GM19395 (cell line): ENCODE measurements around the gene POU6F1.
"Not testable (repeated sequence)": the region's sequence is repeated elsewhere in the genome, so short reads cannot be mapped to it uniquely, and the experiment has no call there.

Experiments
- ATAC-seq: cut with Tn5 transposase; IDR thresholded peaks from one replicate; pipeline ENCODE4 v1.9.1; 2021; ENCODE audit warnings: mild to moderate bottlenecking, moderate library complexity; ENCODE audit not compliant: unreplicated experiment

POU6F1 gene

DNA sequence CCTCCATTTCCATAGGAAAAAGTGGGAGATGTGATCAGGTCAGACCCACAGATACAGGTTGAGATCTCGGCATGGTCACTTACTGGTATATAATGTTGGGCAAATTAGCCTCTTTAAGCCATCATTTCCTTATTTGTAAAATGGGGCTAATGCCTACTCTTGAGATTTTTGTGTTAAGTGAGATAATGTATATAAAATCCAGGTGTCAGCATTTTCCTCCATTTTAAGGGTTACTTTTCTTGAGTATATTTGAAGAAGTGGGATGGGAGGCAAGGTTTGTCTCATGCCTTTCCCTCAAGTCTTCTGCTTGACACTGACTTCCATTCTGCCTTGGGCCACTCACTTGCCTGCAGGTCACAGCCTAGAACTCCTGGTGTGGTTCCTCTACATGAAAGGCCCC is 10.1 kb upstream of the POU6F1 start:
- ATAC-seq = no peak

DNA sequence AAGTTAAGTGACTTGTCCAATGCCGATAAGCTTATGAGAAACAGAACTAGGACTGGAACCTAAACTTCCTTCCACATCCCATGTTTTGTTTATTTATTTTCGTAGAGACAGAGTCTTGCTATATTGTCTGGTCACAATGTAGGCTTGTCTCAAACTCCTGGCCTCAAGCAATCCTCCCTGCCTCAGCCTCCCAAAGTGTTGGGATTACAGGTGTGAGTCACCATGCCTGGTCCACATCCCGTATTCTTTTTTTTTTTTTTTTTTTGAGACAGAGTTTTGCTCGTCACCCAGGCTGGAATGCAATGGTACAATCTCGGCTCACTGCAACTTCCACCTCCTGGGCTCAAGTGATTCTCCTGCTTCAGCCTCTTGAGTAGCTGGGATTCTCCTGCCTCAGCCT is 9.2 kb upstream of the POU6F1 start:
- not testable (repeated sequence) for ATAC-seq

DNA sequence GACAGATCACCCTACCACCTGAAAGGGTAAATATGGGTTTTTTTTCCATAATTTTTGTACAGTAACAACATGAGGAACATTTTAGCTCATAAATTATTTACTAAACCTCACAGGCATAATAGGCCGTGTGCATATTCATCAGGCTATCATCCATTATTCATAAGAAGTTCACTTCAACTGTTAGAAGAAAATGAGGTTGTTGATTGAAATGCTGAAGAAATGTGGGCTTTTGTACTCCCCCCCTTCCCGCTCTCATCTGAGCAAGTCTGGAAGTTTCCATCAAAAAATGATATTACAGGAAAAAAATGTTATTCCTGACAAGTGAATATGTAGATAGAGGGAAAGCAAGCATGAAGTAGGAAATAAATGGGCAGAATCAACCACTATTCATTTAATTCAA is 7.9 kb upstream of the POU6F1 start:
- no peak for ATAC-seq

DNA sequence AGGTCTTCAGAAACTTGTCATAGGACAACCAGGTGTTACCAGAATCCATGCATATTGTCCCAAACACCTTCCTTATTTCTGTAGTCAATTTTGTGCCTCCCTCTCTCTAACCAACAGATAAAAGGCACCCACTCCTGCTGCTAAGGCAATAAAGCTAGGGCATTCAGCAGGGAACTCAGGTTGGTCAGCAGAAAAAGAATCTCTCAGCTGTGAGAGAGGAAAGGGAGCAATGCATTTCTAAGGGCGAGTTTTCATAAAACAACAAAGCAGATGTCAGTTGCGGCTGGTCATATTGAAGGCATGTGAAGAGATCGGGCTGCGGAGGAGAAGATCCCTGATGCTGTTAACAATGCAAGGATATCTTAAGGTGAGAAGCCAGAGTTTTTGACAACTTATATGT is 7.4 kb upstream of the POU6F1 start:
- no peak for ATAC-seq

DNA sequence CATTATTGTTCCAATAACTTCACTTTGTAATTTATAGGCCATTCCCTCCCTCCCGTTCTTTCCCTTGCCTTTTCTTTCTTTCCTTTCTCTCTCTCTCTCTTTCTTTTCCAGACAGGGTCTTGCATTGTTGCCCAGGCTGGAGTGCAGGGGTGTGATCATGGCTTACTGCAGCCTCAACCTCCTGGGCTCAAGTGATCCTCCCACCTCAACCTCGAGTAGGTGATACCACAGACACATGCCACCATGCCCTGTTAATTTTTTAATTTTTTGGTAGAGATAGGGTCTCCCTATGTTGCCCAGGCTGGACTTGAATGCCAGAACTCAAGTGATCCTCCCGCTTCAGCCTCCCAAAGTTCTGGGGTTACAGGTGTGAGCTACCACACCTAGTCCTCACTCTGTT is 6.8 kb upstream of the POU6F1 start:
- ATAC-seq = no peak

DNA sequence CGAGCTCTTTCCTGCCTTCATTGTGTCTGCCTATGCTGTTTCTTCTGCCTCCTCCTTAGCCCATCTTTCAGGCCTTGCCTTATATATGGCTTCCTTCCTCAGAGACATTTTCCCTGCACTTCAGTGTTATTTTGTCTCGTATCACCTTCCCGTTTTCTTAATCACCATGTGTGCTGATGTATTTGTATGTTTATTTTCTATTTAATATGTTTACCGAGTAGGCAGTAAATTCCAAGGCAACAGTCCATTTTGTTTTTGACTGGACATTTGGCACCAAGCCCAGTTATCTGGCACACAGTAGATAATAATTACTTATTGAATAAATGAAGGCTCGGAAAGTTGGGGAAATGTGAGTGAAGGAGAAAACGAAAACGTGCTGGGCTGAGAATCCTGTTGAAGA is 4.6 kb upstream of the POU6F1 start:
- no peak for ATAC-seq

DNA sequence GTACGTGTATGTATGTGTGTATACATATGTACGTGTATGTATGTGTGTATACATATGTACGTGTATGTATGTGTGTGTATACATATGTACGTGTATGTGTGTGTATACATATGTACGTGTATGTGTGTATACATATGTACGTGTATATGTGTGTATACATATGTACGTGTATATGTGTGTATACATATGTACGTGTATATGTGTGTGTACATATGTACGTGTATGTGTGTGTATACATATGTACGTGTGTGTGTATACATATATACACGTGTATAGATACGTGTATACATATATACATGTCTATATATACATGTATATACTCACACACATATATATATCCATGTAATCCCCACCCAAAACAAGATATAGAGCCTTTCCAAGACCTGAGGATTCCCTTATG is 2.0 kb upstream of the POU6F1 start:
- not testable (repeated sequence) for ATAC-seq

DNA sequence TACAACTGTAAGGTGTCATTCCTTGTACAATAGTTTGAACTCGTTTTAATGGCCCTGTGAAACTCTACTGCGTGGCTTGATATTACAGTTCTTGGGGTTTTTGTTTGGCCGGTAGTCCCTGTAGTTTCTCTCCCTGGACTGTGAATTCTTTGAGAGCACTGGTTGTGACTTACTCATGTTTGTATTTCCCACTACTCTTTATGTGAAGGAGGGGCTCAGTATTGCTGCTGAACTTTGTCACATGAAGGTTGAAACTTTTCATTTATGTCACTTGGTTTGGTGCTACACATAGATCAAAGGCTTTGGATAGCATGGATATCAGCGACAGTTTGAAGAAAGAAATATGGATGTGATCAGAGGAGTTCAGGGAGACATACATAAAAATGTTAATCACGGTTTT is 1.5 kb upstream of the POU6F1 start:
- ATAC-seq = no peak

DNA sequence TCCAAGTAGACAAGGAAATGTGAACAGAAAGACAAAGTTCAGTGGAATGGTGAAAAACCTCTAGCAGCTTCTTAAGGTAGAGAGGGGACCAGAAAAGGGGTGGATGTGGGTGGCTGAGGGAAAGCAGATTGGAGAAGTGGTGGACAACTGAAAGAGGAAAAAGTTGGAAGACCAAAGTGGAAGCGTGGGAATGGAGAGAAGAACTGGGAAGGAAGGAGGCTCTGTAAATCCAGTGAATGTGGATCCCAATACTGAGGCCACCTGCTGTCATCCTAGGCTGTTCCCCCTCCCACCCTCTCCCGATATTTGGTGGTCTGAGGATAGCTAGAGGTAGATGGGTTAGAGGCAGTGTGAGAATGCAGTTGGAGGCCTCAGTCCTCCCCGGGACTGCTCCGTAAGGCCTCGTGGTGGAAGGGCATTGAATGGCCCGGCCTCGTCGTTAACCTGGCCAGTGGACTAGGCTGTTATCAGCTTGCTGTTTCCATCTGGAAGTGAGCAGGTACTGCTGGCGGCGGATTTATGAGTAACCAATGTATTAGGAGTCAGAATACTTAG is 822 bp upstream of the POU6F1 start:
- no peak for ATAC-seq

DNA sequence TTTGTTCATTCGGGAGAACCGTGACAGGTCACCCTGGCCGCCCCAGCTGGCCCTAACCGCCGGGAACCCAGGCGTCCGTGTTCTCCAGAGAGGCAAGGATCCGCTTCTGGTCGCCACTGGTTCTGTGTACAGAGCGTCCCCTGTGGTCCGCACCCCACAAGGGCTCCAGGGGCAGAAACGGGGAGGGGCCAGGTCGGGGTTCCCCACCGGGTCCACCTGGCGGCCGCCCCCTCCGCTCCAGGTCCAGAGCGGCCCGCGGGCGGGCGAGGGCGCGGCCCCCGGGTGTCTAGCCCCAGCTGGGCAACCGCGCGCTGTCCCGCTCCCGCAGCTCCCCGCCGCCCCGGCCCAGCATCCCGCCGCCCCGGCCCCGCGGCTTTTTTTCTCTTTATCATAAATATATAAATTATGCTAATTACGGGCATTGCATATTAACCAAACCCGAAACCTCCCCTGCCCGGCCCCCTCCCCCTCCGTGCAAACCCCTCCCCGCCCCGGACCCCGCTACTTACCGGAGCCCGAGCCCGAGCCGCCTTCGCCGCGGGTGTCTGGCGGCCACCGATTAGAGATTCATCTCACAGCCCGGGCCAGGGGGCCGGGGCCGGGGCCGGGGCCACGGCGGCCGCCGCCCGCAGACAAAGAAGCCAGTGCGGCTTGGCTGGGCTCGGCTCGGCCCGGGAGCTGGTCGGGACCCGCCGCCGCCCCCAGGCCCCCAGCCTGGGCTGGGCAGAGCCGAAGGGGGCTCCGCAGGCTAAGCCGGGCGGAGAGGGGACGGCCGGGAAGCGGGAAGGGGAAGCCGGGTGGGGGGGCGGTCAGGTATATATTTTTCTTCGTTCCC is 512 bp downstream of the POU6F1 start:
- ATAC-seq = peak; percentile 31

DNA sequence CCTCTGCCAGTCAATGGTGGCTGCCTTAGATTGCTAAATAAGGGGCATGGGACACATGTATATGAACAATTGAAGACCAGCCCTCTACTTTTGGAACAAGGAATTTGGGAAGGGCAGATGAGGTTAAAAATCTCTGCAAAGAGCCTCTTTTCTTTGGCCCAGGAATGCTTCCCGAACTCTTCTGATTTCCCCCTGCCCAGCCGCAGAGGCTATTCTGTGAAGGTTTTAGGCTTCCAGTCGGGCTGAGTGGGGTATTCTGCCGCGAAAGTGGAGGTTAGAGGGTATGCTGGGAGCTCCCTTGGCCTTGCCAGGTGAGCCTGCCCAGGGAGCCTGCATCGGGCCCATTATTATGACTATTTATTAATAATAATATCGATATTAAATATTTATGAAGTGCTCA is 1.2 kb downstream of the POU6F1 start:
- no peak for ATAC-seq

DNA sequence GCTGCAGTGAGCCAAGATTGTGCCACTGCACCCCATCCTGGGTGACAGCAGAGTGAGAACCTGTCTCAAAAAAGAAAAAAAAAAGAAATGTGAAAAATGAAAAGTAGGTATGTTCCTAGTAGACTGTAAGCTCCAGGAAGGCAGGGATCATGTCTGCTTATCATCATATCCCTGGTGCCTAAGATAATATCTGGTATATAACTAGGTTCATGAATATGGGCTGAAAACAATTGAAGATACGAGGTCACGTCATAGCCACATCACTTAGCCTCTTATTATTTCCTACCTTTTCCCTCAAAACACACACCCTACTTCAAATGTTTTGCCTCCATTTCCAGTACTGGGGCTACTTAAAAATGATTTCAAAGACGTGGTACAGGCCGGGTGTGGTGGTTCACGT is 3.0 kb downstream of the POU6F1 start:
- ATAC-seq = no peak

DNA sequence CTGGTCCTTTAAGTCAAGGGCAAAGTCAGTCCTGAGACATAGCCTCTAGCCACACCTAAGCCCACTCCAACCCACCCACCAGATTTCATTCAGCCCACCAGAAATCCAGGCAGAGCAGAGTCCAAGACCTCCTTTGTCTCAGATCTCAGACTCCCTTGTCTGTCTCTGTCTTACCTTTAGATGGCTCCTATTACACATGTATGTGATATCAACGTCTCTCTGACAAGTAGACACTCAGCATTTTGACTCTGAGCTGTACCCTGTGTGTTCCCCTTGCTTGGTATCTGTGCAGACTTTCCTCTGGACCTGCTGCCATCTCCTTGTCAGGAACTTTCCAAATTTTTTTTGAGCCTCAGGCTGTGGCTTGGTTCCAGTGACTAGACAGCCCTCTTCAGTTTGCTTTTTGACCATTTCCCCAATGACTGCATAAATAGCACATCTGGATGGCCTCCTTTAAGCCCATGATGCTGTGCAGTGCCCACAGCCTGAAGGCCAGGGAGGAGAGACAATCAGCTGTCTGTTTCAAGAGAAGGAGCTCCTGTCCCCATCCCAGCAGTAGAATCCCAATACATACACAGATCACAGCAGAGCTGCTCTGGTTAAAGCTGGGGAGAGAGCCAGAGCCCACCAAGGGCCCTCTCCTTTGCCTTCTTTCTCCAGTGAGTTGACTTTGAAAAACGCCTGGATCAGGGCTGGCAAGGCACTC is 7.0 kb downstream of the POU6F1 start:
- ATAC-seq = no peak

DNA sequence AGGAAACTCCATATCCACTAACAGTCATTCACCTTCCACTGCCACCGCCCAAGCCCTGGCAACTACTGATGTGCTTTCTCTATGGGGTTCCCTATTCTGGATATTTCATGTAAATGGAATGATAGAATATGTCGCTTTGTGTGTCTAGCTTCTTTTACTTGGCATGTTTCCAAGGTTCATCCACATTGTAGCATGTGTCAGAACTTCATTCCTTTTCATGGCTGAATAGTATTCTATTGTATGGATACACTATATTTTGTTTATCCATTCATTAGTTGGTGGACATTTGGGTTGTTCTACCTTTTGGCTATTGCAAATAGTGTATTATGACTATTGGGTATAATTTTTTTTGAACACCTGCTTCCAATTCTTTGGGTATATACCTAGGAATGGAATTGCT is 8.6 kb downstream of the POU6F1 start:
- ATAC-seq = no peak

DNA sequence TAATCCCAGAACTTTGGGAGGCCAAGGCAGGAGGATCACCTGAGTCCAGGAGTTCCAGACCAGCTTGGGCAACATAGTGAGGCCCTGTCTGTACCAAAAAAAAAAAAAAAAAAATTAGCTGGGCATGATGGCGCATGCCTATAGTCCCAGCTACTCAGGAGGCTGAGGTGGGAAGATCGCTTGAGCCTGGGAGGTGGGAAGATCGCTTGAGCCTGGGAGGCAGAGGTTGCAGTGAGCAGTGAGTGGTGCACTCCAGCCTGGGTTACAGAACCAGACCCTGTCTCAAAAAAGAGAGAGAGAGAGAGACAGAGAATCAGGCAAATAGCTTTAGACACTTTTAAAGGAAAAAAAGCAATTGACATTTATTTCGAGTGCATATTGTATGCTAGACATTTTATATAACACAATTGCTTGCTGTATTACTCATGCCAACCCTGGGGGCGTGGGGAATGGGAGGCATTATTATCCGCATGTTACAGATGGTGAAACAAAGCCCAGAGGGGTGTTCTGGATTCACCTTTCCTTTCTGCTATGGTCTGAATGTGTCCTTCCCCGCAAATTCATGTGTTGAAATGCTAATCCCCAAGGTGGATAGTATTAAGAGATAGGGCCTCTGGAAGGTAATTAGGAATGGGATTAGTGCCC is 9.7 kb downstream of the POU6F1 start:
- no peak for ATAC-seq

DNA sequence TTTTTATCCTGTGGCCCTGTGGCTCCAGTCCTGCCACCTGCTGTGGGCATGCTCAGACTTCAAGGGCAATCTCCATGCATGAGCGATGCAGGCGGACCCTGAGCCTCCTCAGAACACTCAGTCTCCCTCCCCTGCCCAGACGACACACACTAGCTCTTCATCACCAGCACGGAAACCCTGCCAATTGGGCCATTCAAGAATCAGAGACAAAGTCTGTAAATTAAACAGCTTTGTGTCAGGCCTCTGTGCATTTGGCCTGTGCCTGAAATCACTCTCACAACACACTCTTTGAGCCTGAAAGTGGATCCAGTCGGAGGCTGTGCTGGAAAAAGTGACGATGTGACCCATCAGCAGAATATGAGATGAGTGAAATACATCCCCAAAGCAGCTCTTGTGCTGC is 12.5 kb downstream of the POU6F1 start:
- no peak for ATAC-seq

DNA sequence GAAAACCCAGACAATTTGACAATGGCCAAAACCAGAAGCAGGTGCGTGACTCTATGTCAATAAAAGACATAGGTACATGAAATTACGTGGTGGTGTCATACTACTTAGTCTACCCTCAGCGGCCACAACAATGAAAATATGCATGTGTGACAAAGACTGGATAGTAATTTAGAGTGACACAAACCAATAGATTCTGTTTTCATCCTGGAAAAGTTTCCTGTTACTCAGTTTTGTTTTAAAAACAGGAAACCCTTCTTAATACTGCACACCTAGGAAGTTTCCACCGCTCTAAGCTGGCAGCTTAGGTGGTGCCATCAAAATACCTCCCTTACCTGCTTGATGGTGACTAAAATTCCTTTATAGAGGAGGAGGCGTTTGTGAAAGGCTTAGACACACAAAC is 15.1 kb downstream of the POU6F1 start:
- no peak for ATAC-seq

DNA sequence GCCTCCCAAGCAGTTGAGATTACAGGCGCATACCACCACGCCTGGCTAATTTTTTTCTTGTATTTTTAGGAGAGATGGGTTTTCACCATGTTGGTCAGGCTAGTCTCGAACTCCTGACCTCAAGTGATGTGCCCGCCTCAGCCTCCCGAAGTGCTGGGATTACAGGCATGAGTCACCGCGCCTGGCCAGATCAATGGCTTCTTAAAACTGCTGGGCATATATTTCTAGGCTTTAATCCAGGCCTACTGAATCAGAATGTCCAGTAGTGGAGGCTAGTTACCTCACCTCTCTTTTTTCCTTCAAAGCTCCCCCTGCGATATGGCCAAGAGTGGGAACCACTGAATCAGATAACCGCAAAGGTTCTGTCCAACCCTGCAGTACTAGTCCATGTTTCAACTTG is 17.1 kb downstream of the POU6F1 start:
- ATAC-seq = no peak

DNA sequence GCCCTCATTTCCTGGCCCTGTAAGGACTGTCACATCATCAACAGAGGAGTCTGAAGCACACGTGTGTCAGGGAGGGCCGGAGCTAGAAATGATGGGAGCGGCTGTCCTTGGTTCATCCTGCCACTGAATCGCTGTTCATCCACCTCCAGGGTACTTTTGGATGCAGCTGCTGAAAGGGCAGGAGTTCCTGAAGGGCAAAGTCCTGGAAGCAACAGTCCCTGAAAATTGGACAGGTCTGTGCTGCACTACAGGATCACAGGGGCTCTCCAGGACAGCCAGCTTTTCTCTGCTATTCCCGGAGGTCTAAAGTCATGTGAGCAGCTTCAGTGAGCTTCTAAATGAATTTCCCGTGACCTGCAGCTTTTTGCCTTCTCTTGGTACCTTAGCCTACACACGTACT is 17.7 kb downstream of the POU6F1 start:
- no peak for ATAC-seq

DNA sequence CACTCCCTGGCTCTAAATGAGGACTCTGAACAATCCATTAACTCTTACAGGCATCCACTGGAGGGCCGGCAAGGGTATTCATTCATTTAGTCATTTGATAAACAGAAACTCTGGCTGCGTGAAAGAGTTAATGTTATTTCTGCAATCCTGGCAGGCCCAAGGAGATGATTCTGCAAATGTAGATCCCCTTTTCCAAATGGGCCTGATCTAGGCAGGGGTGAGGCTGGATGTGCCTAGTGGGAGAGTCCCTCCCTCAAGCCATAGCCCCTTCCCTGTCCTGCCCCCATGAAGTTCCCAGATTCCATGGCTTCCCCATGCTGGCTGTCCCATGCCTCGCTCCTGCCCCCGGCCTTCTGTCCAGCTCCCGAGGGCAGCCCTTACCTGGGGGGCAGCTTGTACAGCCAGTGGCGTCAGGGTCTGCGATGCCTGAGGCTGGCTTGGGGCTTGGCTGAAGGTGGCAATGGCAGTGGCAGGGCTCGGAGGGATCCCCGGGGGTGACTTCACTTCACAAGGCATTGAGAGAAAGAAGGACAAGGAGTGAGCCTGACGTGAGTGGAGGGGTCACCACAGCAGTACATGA is 18.4 kb downstream of the POU6F1 start:
- ATAC-seq = no peak

DNA sequence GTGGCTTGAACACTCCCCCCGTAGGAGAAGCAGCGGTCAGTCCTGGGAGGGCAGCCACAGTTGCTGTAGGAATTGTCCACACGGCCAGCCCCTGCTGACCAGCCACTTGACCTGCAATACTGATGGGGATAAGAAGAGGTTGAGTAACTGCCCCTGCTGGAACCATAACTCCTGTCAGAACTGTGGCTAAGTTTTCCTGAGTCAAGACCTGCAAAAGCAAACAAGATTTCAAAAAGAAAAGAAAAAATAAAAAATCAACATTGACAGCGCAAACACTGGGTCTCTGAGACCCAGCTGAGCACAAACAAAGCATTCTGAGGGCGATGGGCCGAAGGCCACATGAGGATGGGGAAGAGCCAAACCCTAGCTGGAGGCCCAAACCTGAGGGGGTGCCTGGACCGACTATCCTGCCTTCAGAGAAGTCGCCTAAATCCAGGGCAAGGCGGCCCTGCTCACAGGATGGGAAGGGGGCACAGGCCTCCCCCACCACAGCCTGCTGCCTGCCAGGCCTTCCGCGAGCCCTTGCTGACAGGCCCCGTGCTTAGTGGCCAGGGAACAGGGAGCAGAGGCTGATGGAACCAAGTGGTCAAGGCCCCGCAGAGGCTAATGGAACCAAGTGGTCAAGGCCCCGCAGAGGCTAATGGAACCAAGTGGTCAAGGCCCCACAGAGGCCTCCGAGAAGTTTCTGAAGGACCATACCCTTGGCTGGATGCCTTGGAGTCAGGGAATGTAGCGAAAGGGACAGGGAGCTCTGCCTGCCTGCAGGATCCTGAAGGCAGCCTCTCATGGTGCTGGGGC is 19.1 kb downstream of the POU6F1 start:
- no peak for ATAC-seq
